Adrenal gland (tissue), 5 donors: ENCODE results near the gene NOP14.

Experiments used
- CTCF ChIP-seq, 6 experiments: fragments of 450-650 bp in 4 of 6; fragments of 200-600 bp in 2 of 6; sonication (generic) in 1 of 6; IDR thresholded peaks; 1 replicate in 5 of 6; 2 replicates in 1 of 6; pipeline versions ENCODE4 v1.5.1 to v1.8.0; 2016 to 2021; ENCODE audit warnings: antibody characterized with exemption in 6 of 6, mild to moderate bottlenecking in 2 of 6, moderate library complexity in 1 of 6
- POLR2A ChIP-seq, 2 donors: fragments of 450-650 bp; IDR thresholded peaks; one replicate each; pipeline ENCODE4 v1.6.1; 2017; ENCODE audit warnings: antibody characterized with exemption in 2 of 2, mild to moderate bottlenecking in 2 of 2, moderate library complexity in 1 of 2
- donor health status: DM: no; HTN: no; CAD: no.

- no peak for TF ChIP-seq CTCF (IDR thresholded peaks at IDR 0.05)
- no peak for TF ChIP-seq POLR2A (IDR thresholded peaks at IDR 0.05)
Measured at GRCh38 chr4:2901186-2901585, 62.0 kb downstream of the NOP14 start.
